ENCODE measurements around the gene SERGEF. TPM values are rescaled to one million over a fixed set of nuclear protein-coding genes. Genes with fewer than 3 reads are reported as not detected.

SERGEF gene
- total RNA-seq, 2 donors from 2014 or later, result 26.7 to 42.1 TPM

- H3K36me3 ChIP-seq (ENCODE audit: control insufficient read depth, insufficient read depth, low read length), result no peaks in the 10 kb centered on the region
- no peak for DNase-seq
- H3K27me3 ChIP-seq (ENCODE audit: control insufficient read depth, insufficient read depth, low read length, poor library complexity, severe bottlenecking), result peaks cover under 1% of the 10 kb centered on the region
- H3K27ac Mint-ChIP-seq, result no peak overlapping the region
- no peaks in the 10 kb centered on the region for H3K9me3 Mint-ChIP-seq
- no peak for TF ChIP-seq CTCF (conservative IDR thresholded peaks at IDR 0.05)
- peaks cover 21% of the 10 kb centered on the region for H3K27me3 Mint-ChIP-seq (ENCODE audit: insufficient read depth)
- no peak overlapping the region for H3K9ac ChIP-seq (ENCODE audit: extremely low read depth, low read length, poor library complexity, severe bottlenecking)
- no peak overlapping the region for H3K4me3 Mint-ChIP-seq
- H3K4me3 ChIP-seq (ENCODE audit: low read length), result no peak overlapping the region
- H3K9me3 ChIP-seq (ENCODE audit: control insufficient read depth, low read length), result no peaks in the 10 kb centered on the region
- peaks cover under 1% of the 10 kb centered on the region for H3K4me1 ChIP-seq (ENCODE audit: control insufficient read depth, insufficient read depth, low read length)
- no peak overlapping the region for H3K27ac ChIP-seq (ENCODE audit: low read depth, low read length)
- 75 to 80% methylated on average over 2 to 5 of the region's 5 CpGs for WGBS, 2 experiments (ENCODE audit: insufficient coverage in 1 of 2, insufficient read length in 1 of 2)
- no peaks in the 10 kb centered on the region for H3K36me3 Mint-ChIP-seq (ENCODE audit: low read depth)
- H3K4me1 Mint-ChIP-seq, result no peaks in the 10 kb centered on the region
Observed at GRCh38 chr11:17743808-17744119, 269.1 kb downstream of the SERGEF start.

- H3K27me3 ChIP-seq (ENCODE audit: control insufficient read depth, insufficient read depth, low read length, poor library complexity, severe bottlenecking), result peaks cover 6% of the 10 kb centered on the region
- H3K36me3 Mint-ChIP-seq (ENCODE audit: low read depth), result no peaks in the 10 kb centered on the region
- no peak overlapping the region for H3K27ac ChIP-seq (ENCODE audit: low read depth, low read length)
- H3K4me1 ChIP-seq (ENCODE audit: control insufficient read depth, insufficient read depth, low read length), result peaks cover 6% of the 10 kb centered on the region
- no peak overlapping the region for H3K4me3 Mint-ChIP-seq
- 88 to 91% methylated on average over 11 to 13 of the region's 13 CpGs for WGBS, 2 experiments (ENCODE audit: insufficient coverage in 1 of 2, insufficient read length in 1 of 2)
- no peaks in the 10 kb centered on the region for H3K4me1 Mint-ChIP-seq
- no peaks in the 10 kb centered on the region for H3K36me3 ChIP-seq (ENCODE audit: control insufficient read depth, insufficient read depth, low read length)
- H3K9me3 Mint-ChIP-seq, result no peaks in the 10 kb centered on the region
- peaks cover 27% of the 10 kb centered on the region for H3K27me3 Mint-ChIP-seq (ENCODE audit: insufficient read depth)
- H3K9ac ChIP-seq (ENCODE audit: extremely low read depth, low read length, poor library complexity, severe bottlenecking), result no peak overlapping the region
- no peak for TF ChIP-seq CTCF (conservative IDR thresholded peaks at IDR 0.05)
- no peak overlapping the region for H3K27ac Mint-ChIP-seq
- H3K9me3 ChIP-seq (ENCODE audit: control insufficient read depth, low read length), result no peaks in the 10 kb centered on the region
- H3K4me3 ChIP-seq (ENCODE audit: low read length), result no peak overlapping the region
- DNase-seq, result no peak
Observed at GRCh38 chr11:17743026-17743807, 269.6 kb downstream of the SERGEF start.

GRCh38 chr11:17742019-17742418, 270.8 kb downstream of the SERGEF start:
- Histone ChIP-seq H3K27ac (ENCODE audit: low read depth, low read length) (no peak overlapping the region), H3K36me3 (ENCODE audit: control insufficient read depth, insufficient read depth, low read length) (no peaks in the 10 kb centered on the region), H3K4me3 (ENCODE audit: low read length) (no peak overlapping the region), H3K9me3 (ENCODE audit: control insufficient read depth, low read length) (no peaks in the 10 kb centered on the region), H3K27me3 (ENCODE audit: control insufficient read depth, insufficient read depth, low read length, poor library complexity, severe bottlenecking) (peaks cover 18% of the 10 kb centered on the region), H3K9ac (ENCODE audit: extremely low read depth, low read length, poor library complexity, severe bottlenecking) (no peak overlapping the region), H3K4me1 (ENCODE audit: control insufficient read depth, insufficient read depth, low read length) (peaks cover 6% of the 10 kb centered on the region)
- Mint-ChIP-seq H3K27me3 (ENCODE audit: insufficient read depth) (peaks cover 39% of the 10 kb centered on the region), H3K9me3 (no peaks in the 10 kb centered on the region), H3K4me1 (no peaks in the 10 kb centered on the region), H3K4me3 (no peak overlapping the region), H3K36me3 (ENCODE audit: low read depth) (no peaks in the 10 kb centered on the region), H3K27ac (no peak overlapping the region)
- DNase-seq, result no peak
- TF ChIP-seq CTCF (conservative IDR thresholded peaks at IDR 0.05), result no peak
- 89 to 91% methylated on average over 5 of the region's 5 CpGs for WGBS, 2 experiments (ENCODE audit: insufficient coverage in 1 of 2, insufficient read length in 1 of 2)
